GM13977 (cell line): ENCODE data around the gene PRKAR1B.

ENCODE experiments used
- DNase-seq: peaks from one replicate; pipeline ENCODE4 v3.0.0; 2012; ENCODE audit warnings: low spot score
- CTCF ChIP-seq: IDR thresholded peaks from 2 replicates; pipeline ENCODE4 v1.5.1; 2012; ENCODE audit warnings: mild to moderate bottlenecking, control low read depth; ENCODE audit not compliant: insufficient read depth; ENCODE audit errors: extremely low read depth, missing control alignments
- in situ Hi-C: fragments of 300-500 bp; cut with MboI; formaldehyde crosslinking; loops from one replicate; pipeline ENCODE4 v1.12.0; 2022; ENCODE audit warnings: low sequenced_read_pairs, low pct_unique_long_range_greater_than_20kb, mixed read lengths, inconsistent platforms; ENCODE audit not compliant: unreplicated experiment

Gene PRKAR1B

GRCh38 chr7:545470-545869 is 181.6 kb downstream of the PRKAR1B start:
- in situ Hi-C loops, result no loop called here
- TF ChIP-seq CTCF, result no peak

GRCh38 chr7:544338-545221 is 182.5 kb downstream of the PRKAR1B start:
- no peak for DNase-seq
- TF ChIP-seq CTCF, result no peak
- in situ Hi-C loops, result no loop called here

More at GRCh38 chr7:545470-545869, 181.6 kb downstream of the PRKAR1B start:
- DNase-seq, result no peak

GRCh38 chr7:543501-544337 is 183.4 kb downstream of the PRKAR1B start:
- in situ Hi-C loops, result no loop called here
- DNase-seq, result no peak
- TF ChIP-seq CTCF, result no peak

- DNase-seq, result no peak
- in situ Hi-C loops, result no loop called here
Measured at GRCh38 chr7:542713-543500, 184.2 kb downstream of the PRKAR1B start.

GRCh38 chr7:542131-542712 is 184.9 kb downstream of the PRKAR1B start:
- no peak for TF ChIP-seq CTCF
- in situ Hi-C loops, result no loop called here
- no peak for DNase-seq

More at GRCh38 chr7:542713-543500, 184.2 kb downstream of the PRKAR1B start:
- TF ChIP-seq CTCF, result no peak

- TF ChIP-seq CTCF, result no peak
- in situ Hi-C loops, result no loop called here
- DNase-seq, result no peak
Measured at GRCh38 chr7:541661-542060, 185.4 kb downstream of the PRKAR1B start.
